CD4-positive, alpha-beta T cell treated with Interleukin-2 at 100 ng/mL for 4 hours (primary cell): ENCODE data around the gene MUC6.

Source experiments
- DNase-seq: peaks from one replicate; pipeline ENCODE4 v3.0.0-alpha.2; 2020; ENCODE audit warnings: low spot score

Gene MUC6

DNA sequence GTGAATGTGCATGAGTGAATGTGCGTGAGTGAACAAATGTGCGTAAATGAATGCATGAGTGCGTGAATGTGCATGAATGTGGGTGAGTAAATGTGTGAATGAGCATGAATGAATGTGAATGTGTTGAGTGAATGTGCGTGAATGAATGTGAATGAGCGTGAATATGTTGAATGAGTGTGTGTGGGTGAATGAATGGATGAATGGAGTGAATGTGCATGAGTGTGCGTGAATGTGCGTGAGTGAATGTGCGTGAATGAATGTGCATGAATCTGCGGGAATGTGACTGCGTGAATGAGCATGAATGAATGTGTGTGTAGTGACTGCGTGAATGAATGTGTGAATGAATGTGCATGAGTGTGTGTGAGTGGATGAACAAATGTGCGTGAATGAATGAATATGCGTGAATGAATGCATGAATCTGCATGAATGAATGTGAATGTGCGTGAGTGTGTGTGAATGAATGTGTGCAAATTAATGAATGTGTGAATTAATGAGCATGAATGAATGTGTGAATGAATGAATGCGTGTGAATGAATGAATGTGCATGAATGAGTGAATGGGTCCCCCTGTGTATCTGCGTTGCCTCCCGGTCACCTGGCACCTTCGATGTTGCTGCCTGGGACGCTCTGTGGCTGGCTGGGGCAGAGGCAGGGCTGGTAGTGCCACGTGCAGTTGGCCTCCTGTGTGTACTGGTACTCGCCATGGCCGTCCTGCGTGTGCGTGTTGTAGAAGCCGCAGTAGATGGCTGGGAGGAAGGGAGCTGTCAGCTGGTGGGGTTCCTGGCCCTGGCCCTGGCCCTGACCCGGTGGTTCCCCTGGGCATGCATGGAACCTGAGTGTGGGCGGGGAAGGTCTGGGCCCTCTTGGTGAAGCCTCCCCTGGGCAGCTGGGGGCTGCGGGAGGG, 13.4 kb downstream of the MUC6 start:
- DNase-seq, result no peak

DNA sequence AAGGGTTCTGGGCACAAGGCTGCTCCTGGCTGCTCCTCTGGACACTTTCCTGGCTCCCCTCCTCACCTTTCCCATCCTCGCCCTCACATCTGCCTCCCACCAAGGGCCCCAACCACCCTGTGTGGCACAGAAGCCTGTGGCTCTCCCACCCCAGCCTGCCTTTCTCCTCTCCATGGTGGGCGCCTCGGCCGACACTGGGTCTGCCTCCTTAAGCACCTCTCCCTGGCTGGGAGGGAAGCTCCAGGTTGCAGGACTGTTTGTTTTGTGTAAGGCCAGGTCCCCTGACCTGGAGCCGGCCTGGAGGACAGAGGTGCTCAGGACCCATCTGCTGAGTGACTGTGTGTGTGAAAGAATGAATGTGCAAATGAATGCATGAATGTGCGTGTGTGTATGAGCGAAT, 14.1 kb downstream of the MUC6 start:
- no peak for DNase-seq

DNA sequence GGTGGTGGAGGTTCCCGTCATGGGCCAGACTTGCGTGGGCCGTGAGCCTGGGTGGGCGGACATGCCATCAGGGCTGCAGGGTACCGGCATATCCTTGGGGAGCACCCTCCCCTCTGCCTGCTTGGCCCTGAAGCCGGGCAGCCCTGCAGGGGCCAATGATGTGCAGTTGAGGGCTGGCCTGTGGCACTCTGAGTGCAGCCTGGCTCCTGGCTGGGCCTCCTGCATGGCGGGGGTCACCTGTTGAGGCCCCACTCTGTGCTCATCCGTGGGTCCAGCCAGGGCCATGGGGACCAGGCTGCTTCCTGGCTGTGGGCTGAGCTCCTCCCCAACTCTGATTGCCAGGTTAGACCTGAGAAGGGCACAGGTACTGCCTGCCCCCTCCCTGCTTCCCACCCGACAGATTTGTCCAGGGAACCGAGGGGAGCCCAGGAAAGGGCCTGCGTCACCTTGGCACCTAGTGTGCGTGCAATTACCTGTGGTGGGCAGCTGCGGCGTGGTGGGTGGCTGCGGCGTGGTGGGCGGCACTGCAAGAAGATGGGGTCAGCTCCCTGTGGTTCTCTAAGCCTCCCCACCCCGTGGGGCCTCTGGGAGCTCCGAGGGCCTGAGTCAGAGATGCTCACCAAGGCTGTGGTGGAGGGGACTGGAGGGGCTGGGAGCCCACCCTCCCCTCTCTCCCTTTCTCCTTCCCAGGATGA, 16.2 kb downstream of the MUC6 start:
- DNase-seq, result no peak

DNA sequence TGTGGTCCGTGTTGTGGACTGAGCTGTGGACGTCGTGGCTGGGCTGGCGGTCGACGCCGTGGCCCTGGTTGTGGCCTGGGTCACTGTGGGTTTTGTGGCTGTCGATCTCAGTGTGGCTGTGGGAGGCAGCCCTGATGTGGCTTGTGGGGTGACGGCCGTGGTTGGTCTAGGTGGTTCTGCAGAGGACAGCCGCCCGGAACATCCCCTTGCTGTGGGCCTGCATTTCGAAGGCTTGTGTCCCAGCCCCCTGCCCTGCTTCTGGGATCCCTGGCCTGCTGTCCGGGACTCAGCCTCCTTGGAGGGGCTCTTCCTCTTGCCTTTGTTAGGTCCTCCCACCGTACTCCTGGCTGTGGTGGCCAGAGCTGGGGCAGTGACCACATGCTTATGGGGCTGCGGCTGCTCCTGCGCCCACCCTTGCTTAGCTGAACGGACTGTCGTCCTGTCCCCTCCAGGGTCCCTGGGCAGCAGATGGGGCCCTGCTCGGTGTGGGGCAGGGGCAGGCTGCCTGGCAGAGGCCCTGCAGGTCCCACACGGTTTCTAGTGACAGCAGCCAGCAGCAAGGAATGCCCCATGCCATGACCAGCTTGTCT, 17.1 kb downstream of the MUC6 start:
- no peak for DNase-seq

DNA sequence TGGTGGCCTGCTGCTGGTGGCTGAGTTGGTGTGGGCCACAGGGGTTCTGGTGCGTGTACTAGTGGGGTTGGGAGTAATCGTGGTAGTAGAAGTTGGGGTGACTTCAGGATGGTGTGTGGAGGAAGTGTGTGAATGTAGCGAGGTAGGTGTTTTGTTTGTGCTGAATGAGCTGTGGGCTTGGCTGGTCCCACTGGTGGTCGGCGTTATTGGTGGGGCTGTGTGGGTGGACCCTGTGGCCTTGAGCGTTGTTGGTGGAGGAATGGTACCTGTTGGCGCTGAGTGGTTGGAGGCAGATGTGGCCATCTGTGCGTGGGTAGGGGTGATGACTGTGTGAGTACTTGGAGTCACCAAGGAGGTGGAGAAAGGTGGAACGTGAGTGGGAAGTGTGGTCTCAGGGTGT, 18.4 kb downstream of the MUC6 start:
- DNase-seq, result no peak

DNA sequence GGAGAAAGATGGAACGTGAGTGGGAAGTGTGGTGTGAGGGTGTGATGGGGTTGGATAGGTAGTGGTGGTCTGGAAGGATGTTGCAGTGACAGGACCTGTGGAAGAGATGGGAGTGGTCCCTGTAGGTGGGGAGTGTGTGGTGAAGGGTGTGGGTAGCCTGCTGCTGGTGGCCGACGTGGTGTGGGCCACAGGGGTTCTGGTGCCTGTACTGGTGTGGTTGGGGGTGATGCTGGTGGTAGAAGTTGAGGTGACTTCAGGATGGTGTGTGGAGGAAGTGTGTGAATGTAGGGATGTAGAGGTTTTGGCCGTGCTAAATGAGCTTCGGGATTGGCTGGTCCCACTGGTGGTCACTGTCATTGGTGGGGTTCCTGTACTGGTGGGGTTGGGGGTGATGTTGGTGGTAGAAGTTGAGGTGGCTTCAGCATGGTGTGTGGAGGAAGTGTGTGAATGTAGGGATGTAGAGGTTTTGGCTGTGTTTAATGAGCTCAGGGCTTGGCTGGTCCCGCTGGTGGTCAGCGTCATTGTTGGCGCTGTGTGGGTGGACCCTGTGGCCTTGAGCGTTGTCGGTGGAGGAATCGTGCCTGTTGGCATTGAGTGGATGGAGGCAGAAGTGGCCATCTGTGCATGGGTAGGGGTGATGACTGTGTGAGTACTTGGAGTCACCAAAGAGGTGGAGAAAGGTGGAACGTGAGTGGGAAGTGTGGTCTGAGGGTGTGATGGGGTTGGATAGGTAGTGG, 19.1 kb downstream of the MUC6 start:
- DNase-seq, result peak; percentile 5

DNA sequence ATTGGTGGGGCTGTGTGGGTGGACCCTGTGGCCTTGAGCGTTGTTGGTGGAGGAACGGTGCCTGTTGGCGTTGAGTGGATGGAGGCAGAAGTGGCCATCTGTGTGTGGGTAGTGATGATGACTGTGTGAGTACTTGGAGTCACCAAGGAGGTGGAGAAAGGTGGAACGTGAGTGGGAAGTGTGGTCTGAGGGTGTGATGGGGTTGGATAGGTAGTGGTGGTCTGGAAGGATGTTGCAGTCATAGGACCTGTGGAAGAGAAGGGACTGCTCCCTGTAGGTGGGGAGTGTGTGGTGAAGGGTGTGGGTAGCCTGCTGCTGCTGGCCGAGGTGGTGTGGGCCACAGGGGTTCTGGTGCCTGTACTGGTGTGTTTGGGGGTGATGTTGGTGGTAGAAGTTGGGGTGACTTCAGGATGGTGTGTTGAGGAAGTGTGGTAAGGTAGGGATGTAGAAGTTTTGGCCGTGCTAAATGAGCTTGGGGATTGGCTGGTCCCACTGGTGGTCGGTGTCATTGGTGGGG, 19.9 kb downstream of the MUC6 start:
- peak; percentile 3 for DNase-seq

DNA sequence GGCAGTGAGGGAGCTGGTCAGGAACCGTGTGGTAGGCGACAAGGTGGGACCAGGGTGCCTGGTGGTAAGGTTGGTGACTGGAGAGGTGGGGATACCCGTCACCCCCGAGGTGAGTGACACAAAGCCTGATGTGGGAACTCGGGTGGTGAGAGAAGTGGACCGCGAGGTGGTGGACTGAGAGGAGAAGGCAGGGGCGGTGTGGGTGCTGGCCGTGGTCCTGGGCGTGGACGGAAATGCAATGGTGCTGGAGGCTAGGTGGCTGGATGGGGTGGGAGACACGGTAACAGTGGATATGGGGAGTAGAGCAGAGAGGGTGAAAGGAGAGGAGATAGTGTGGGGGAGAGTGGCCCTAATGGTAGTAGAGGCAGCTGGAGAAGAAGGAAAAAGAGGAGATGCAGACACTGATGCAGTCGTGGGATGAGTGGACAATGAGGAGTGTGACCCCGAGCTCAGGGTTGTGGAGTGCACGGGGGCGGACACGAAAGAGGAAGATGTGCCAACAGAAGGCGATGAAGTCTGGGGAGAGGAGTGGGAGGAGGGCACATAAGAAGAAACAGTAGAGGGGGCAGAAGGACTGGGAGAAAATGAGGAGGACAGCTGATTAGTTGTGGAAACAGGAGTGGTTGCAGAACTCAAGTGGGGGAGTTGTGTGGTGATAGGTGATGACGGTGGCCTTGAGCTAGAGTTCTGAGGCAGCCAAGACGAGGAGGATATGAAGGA, 20.5 kb downstream of the MUC6 start:
- no peak for DNase-seq

DNA sequence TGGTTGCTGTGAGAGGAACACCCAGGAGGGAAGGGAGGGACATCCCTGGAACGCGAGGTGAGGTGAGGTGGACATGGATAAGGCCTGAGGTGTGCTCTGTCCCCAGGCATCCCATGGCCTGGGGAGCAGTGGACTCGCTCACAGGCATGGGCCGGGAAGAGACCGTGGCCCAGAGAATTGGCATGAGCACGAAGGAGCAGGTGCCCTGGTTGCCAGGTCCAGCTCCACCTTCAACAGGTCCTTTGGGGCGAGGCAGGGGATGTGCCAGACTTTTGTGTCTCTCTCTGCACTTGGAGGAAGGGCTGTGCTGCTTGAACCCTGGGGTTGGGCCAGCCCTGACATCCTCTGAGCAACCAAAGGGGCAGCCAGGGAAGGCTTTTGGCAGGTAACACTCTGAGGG, 21.5 kb downstream of the MUC6 start:
- no peak for DNase-seq

DNA sequence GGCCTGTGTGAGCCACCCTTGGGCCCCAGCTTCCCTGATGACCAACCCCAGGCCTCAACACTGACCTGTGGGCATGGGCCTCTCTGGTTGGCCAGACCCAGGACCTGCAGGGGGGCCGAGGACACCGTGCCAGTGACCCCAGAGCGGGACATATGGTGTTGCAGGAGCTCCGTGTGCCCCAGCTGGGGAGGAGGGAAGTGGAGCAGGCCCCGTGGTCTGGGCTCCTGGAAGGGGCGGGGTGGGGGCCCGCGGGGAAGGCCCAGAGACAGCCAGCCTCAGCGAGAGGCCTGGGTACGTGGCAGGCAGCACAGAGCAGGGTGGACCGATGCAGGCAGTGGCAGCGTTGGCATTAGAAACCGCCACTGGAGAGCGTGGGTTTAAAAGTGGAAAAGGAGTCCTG, 22.2 kb downstream of the MUC6 start:
- DNase-seq, result no peak

DNA sequence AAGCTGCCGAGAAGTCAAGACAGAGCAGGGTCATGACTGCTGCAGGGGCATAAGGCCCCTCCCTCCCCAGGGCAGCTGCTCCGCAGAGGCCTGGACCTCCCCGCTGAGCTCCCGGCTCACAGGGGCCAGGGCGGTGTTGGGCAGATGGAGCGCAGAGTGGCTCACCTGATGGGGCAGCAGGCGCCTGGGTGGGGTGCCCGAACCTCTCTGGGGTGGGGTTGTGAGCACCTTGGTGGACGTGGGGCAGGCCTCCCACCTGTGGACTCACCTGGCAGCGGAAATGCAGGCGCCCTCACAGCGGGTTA, 22.9 kb downstream of the MUC6 start:
- no peak for DNase-seq

DNA sequence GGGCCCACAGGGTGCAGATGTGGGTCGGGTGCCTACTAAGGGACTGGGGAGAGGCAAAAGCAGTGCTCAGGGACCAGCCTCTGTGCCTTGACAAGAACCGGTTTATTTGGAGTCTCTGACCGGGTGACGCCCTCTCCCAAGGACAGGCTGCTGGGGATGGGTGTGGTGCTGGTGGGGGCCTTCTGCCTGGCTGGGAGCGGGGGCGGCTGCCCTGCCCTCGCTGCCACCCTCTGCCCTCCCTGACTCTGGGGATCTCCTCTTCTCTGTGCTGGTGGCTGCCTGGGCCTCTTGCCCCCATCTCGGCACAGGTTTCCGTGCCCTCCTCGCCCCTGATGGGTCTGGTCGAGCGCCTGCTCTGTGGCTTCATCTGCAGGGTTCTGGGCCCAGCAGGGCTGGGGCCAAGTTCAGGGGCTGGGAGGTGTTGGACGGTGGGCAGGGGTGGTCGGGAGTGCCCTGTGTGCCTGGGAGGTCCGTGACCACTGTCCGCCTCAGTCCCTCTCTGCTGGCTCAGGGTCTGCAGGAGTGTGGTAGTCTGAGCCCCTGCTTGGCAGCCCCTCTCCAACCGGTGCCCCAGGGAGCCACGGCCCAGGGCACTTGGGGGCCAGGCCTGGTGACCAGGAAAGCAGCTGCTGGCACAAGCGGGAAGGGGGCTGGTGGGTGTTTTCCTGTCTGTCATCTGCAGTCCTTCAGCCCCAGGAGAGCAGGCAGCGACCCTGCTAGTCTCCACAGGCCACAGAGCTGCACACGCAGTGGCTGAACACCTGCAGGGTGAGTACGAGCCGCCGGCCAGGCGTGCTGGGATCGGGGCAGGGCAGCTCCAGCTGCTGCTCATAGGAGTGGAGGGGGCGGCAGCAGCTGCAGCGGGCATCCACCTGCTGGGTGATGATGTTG, 23.5 kb downstream of the MUC6 start:
- DNase-seq, result no peak

DNA sequence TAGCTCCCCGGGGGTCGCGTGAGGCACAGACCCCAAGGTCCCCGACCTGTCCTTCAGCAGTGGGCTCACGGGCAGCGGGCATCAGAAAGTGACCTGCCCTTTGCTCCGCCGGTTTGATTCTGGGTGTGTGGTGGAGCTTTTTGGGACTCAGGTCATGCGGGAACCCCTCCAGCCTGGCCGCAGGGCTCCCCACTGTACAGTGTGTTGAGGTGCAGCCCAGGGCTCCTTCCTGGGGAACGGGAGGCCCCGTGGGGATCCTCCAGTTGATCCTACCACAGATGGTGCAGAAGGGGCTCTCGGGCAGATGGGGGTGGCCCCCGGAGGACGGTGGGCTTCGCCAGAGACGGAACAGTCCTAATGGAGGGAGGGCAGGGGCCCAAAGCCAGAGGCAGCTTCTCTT, 24.2 kb downstream of the MUC6 start:
- no peak for DNase-seq

DNA sequence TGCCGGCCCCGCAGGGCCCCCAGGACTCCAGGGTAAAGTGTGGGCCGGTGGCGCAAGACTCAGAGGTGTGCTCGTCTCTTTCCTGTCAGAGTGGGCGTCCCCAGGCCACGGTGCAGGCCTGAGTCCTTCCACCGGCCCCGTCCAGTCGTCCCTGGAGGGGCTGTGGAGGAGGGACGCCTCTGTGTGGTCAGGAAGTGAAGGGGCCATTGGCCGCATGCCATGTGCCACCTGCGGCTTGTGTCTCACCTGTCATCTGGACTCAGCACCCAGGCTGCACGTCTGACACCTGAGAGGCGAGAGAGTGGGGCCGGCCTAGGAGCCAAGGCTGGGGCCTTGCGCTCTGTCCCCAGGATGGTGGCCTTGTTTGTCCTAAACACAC, 25.2 kb downstream of the MUC6 start:
- DNase-seq, result no peak

DNA sequence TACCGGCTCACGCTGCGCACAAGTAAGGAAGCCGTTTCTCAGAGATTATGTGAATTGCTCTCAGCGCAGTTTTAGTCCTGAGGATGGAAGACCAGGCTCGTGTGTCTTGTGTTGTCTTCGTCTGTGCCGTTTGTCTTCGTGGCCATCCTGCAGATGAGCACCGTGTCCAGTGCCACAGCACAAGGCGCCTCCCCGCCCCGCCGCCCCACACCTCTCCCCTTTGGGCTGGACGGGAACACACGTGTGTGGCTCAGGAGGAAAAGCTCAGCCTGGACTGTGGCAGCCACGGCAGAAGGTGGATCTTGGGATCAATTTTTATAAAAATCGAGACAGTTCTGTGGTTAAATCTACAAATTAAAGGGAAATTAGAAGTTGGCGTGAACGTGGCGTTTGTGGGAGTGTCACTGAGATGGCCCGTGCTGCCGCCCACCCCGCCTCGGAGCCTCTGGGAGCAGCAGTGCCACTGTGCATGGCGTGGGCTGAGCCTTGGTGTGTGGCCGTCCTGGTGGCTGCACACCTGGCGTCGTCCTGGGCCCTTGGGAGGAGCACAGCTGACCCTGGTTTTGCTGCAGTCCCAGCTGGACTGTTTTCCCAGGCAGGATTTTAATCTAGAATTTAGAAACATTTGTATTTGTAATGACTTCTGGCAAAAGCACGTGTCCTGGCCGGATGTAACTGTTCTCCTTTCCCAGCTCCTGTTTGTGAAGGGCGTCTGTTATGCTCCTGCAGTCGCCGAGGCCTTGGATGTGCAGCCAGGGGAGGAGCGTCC, 25.8 kb downstream of the MUC6 start:
- DNase-seq, result no peak

DNA sequence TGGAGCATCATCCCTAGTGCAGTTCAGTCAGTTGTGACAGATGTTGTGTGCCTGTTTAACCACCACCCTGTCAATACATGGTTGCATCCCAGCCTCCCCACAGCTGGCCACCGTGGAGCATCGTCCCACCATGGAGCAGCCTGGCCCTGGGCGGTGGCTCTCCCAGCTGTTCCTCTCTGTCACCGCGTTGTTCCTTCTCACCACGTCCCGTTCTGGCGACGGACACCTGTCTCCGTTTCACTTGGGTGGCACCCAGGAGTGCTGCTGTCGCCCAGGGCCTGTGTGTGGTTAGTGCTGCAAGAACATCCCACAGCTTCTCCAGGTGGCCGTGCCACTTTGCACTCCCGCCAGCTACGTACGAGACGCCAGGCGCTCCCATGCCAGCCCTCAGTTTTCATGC, 26.5 kb downstream of the MUC6 start:
- no peak for DNase-seq

DNA sequence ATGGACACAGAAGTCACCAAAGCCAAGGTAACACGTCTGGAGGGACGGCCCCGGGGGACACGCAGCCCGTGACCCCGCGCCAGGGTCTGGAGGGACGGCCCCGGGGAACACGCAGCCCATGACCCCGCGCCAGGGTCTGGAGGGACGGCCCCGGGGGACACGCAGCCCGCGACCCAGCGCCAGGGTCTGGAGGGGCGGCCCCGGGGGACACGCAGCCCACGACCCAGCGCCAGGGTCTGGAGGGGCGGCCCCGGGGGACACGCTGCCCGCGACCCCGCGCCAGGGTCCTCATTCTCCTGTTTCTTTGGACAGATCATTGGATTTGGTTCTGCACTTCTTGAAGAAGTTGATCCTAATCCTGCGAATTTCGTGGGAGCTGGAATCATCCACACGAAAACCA, 27.1 kb downstream of the MUC6 start:
- no peak for DNase-seq

DNA sequence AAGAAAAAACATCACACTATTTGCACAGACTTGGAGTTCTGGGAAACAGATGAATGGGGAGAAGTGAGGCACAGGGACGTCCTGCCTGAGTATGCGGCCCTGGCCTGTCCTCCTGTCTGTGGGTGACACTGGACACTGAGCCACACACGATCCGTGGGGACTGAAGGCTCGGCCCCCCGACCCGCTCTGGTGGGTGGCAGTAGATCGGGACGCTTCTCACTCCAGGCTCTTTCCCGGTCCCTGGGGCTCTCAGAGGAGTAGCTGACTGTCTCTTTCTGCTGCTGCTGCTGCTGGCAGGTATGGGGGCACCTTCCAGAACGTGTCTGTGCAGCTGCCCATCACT, 27.7 kb downstream of the MUC6 start:
- no peak for DNase-seq

DNA sequence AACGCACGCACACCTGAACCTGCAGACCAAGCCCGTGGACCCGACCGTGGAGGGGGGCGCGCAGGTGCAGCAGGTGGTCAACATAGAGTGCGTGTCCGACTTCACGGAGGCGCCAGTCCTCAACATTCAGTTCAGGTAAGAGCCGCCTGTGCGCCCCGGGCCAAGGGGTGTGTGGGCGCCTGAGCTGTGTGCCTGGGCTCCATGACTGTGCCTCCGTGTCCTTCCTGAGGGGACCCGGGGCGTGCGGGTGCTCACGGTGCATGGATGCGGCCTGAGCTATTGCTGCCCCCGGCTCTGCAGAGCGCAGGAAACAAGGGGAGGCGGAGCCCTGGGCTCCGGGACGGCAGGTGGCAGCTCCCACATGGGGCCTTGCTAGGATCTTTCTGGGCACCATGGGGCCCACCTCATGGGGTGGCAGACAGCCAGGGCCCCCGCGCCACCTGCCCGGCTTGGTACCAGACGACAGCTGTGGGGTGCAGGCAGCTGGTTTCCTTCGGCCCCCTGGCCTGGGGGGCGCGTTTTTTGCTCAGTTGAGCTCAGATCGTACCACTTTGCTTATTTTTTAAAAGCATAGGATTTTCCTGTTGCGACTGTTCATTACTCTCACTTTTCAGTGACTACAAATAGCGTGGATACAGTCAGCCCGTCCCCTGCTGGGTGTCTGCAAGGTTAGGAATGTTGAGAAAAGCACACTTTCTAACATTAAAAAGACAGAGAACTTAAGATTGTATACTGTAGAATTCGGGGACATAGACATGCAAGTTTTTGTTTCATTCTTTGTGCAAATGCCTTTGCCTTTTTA, 28.3 kb downstream of the MUC6 start:
- DNase-seq, result no peak
